HG02852 (cell line): ENCODE results near the gene FOXD4L4.
"Not testable (repeated sequence)": the region's sequence is repeated elsewhere in the genome, so short reads cannot be mapped to it uniquely, and the experiment has no call there.

Experiments used
- ATAC-seq: cut with Tn5 transposase; IDR thresholded peaks from one replicate; pipeline ENCODE4 v1.9.1; 2021; ENCODE audit warnings: mild to moderate bottlenecking, moderate library complexity; ENCODE audit not compliant: unreplicated experiment

FOXD4L4 gene

DNA sequence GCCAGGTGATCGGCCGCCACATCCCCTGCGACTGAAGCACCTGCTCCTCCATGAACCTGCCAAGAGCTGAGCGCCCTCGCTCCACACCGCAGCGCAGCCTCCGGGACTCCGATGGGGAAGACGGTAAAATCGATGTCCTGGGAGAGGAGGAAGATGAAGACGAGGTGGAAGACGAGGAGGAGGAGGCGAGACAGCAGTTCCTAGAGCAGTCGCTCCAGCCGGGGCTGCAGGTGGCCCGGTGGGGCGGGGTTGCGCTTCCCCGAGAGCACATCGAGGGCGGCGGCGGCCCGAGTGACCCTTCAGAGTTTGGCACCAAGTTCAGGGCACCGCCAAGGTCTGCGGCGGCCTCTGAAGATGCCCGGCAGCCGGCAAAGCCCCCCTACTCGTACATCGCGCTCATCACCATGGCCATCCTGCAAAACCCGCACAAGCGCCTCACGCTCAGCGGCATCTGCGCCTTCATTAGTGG, at the start of gene FOXD4L4:
TSS of gene FOXD4L4 (plus strand) at position 51 of the 469 bp plus-strand sequence. CDS start at position 51, 0 bp downstream.
- ATAC-seq = not testable (repeated sequence)

DNA sequence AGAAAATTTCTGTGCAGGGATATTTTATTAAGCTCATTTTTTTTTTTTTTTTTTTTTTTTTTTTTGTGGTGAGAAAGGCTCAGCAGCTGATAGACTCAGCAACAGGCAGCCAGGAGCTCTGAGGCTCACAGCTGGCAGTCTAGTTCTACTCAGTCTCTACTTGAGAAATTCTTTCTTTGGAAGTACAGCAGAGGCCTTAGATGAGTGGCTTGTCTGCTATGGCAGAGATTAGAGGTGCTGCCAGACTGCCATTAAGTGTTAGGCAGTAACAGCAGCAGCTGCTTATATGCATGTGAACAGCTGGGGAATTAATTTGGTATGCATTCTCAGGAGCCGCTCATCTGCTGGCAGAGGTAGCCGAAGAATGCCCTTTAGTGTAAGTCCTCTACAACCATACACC, 33.4 kb upstream of the FOXD4L4 start:
- not testable (repeated sequence) for ATAC-seq

DNA sequence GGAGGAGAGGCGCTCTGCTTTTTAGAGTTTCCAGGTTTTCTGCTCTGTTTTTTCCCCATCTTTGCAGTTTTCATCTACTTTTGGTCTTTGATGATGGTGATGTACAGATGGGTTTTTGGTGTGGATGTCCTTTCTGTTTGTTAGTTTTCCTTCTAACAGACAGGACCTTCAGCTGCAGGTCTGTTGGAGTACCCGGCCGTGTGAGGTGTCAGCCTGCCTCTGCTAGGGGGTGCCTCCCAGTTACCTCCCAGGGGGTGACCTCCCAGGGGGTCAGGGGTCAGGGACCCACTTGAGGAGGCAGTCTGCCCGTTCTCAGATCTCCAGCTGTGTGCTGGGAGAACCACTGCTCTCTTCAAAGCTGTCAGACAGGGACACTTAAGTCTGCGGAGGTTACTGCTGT, 22.5 kb upstream of the FOXD4L4 start:
- ATAC-seq = not testable (repeated sequence)

DNA sequence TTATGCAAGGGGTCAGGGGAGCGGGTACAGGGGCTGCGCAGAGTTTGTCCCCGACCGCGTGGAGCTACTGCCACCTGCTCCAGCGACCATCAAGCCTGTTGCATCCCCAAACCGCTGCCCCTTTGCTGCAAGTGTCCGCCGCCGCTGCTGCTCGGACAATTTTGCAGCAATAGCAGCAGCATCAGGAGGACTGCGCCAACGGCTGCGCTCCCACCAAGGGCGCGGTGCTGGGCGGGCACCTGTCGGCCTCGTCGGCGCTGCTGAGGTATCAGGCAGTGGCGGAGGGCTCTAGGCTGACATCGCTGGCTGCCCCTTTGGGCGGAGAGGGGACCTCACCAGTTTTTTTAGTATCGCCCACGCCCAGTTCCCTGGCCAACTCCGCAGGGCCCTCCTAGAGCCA, 1.2 kb downstream of the FOXD4L4 start:
- ATAC-seq = not testable (repeated sequence)
